ENCODE results near the gene BMPR1B.
"Not testable (repeated sequence)": the region's sequence is repeated elsewhere in the genome, so short reads cannot be mapped to it uniquely, and the experiment has no call there.

Gene BMPR1B

DNA sequence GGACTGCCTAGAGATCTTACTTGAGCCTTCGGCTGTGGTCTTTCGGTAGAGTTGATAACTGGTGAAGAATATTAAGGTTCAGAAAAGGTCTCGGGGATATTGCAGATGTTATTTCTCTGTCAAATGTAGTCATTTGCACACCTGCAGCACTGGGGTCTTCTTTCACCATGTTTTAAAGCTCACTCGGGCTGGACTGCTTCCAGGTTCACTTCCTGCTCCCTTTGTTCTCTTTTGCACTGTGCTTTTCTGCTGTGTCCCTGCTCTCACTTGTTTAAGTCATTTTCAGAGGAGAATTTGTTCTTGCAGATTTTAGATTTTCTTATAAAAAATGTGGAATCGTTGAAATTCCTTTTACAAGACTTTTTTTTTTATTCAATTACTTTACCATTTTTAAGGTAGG is 68.5 kb downstream of the BMPR1B start:
- H3K27me3 ChIP-seq (ENCODE audit: insufficient read depth, poor library complexity, severe bottlenecking), result no peaks in the 10 kb centered on the region
- DNase-seq (ENCODE audit: low spot score) (no peak), ATAC-seq (ENCODE audit: low read depth) (no peak)
- H3K27ac ChIP-seq (ENCODE audit: poor library complexity, severe bottlenecking), result no peak overlapping the region
- H3K4me1 ChIP-seq (ENCODE audit: insufficient read depth, poor library complexity, severe bottlenecking), result peaks cover 37% of the 10 kb centered on the region
- no peaks in the 10 kb centered on the region for H3K36me3 ChIP-seq (ENCODE audit: low read depth)
- no peak overlapping the region for H3K4me3 ChIP-seq (ENCODE audit: severe bottlenecking)
- TF ChIP-seq, protein P1, sequence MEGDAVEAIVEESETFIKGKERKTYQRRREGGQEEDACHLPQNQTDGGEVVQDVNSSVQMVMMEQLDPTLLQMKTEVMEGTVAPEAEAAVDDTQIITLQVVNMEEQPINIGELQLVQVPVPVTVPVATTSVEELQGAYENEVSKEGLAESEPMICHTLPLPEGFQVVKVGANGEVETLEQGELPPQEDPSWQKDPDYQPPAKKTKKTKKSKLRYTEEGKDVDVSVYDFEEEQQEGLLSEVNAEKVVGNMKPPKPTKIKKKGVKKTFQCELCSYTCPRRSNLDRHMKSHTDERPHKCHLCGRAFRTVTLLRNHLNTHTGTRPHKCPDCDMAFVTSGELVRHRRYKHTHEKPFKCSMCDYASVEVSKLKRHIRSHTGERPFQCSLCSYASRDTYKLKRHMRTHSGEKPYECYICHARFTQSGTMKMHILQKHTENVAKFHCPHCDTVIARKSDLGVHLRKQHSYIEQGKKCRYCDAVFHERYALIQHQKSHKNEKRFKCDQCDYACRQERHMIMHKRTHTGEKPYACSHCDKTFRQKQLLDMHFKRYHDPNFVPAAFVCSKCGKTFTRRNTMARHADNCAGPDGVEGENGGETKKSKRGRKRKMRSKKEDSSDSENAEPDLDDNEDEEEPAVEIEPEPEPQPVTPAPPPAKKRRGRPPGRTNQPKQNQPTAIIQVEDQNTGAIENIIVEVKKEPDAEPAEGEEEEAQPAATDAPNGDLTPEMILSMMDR (IDR thresholded peaks at IDR 0.05; ENCODE audit: poor library complexity, severe bottlenecking), result no peak
- H3K9me3 ChIP-seq (ENCODE audit: severe bottlenecking), result no peaks in the 10 kb centered on the region

DNA sequence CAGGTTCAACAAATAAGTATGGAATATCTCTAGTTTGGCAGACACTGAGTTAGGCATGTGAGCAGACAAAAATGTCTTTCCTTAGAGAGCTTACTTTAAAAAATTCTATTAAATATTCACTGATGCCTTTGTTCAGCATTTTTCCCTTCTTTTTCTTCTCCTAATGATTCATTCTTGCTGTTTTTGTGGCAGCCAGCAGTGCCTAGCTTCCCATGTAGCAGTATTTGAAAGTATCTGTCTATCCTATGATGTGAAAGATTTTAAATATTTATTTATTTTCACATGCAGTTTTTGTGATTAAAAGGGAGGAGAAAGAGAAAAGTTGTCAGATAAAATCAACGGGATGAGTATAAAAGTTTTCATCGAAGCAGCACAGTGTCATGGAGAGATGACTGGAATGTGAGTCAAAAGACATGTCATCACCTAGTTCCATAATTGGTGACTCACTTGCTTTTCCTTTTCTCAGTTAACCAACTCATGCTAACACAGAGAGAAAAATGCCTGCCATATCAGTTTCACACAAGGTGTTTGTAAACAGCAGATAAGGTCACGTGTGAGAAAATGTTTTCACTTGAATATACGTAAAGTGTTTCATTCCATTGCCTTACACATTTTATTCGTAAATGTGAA is 69.8 kb downstream of the BMPR1B start:
- Histone ChIP-seq H3K4me1 (ENCODE audit: insufficient read depth, poor library complexity, severe bottlenecking) (peaks cover 37% of the 10 kb centered on the region), H3K36me3 (ENCODE audit: low read depth) (no peaks in the 10 kb centered on the region), H3K4me3 (ENCODE audit: severe bottlenecking) (no peak overlapping the region), H3K27ac (ENCODE audit: poor library complexity, severe bottlenecking) (peak overlapping the region; percentile 49), H3K27me3 (ENCODE audit: insufficient read depth, poor library complexity, severe bottlenecking) (no peaks in the 10 kb centered on the region), H3K9me3 (ENCODE audit: severe bottlenecking) (no peaks in the 10 kb centered on the region)
- TF ChIP-seq, protein P1 (IDR thresholded peaks at IDR 0.05; ENCODE audit: poor library complexity, severe bottlenecking), result no peak
- DNase-seq (ENCODE audit: low spot score), result no peak
- ATAC-seq (ENCODE audit: low read depth), result peak; percentile 97

DNA sequence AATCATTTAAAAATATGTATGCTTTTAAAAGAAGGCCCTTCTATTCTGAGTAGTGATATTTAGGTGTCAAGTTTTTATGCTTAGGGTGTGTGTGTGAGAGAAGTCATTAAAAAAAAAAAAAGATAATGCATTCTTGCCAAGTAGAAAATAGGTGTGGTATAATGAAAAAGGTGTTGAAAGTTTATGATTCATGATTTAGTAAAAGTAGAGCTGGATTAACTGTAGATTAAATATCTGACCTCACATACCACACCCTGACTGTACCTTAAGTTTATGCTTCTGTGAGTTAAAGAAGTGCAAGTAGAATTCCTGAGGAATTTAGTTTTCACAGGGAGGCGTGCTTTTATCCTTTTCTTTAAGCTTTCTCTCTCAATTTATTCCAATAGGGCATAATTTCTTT is 71.1 kb downstream of the BMPR1B start:
- H3K27ac ChIP-seq (ENCODE audit: poor library complexity, severe bottlenecking), result peak overlapping the region; percentile 49
- TF ChIP-seq, protein P1 (IDR thresholded peaks at IDR 0.05; ENCODE audit: poor library complexity, severe bottlenecking), result no peak

DNA sequence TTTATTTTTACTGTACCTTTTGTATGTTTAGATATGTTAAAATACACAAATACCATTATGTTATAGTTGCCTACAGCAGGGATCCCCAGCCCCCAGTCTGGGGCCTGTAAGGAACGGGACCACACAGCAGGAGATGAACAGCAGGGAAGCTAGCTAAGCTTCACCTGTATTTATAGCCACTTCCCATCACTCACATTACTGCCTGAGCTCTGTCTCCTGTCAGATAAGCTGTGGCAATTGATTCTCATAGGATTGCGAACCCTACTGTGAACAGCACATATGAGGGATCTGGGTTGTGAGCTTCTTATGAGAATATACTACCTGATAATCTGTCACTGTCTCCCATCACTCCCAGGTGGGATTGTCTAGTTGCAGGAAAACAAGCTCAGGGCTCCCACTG is 73.9 kb downstream of the BMPR1B start:
- peaks cover 32% of the 10 kb centered on the region for H3K4me1 ChIP-seq (ENCODE audit: insufficient read depth, poor library complexity, severe bottlenecking)
- H3K4me3 ChIP-seq (ENCODE audit: severe bottlenecking), result no peak overlapping the region
- no peak for ATAC-seq (ENCODE audit: low read depth)
- DNase-seq (ENCODE audit: low spot score), result no peak
- no peaks in the 10 kb centered on the region for H3K27me3 ChIP-seq (ENCODE audit: insufficient read depth, poor library complexity, severe bottlenecking)
- H3K27ac ChIP-seq (ENCODE audit: poor library complexity, severe bottlenecking), result no peak overlapping the region
- no peaks in the 10 kb centered on the region for H3K9me3 ChIP-seq (ENCODE audit: severe bottlenecking)
- TF ChIP-seq, protein P1 (IDR thresholded peaks at IDR 0.05; ENCODE audit: poor library complexity, severe bottlenecking), result no peak
- H3K36me3 ChIP-seq (ENCODE audit: low read depth), result no peaks in the 10 kb centered on the region

More for the DNA sequence above, 71.1 kb downstream of the BMPR1B start:
- no peak for DNase-seq (ENCODE audit: low spot score)
- Histone ChIP-seq H3K9me3 (ENCODE audit: severe bottlenecking) (no peaks in the 10 kb centered on the region), H3K27me3 (ENCODE audit: insufficient read depth, poor library complexity, severe bottlenecking) (no peaks in the 10 kb centered on the region), H3K4me3 (ENCODE audit: severe bottlenecking) (no peak overlapping the region), H3K4me1 (ENCODE audit: insufficient read depth, poor library complexity, severe bottlenecking) (peaks cover 37% of the 10 kb centered on the region), H3K36me3 (ENCODE audit: low read depth) (no peaks in the 10 kb centered on the region)
- peak; percentile 62 for ATAC-seq (ENCODE audit: low read depth)

DNA sequence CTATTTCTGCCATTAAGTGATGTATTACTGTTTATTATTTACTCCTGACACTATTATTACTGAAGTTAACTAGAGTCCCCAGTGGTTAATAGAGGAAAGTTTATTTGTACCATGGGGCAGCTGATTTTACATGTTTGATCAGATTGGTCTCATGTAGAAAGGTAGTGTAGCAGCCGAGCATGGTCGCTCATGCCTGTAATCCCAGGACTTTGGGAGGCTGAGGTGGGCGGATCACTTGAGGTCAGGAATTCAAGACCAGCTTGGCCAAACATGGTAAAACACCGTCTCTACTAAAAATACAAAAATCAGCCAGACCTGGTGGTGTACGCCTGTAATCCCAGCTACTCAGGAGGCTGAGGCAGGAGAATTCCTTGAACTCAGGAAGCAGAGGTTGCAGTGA is 74.6 kb downstream of the BMPR1B start:
- DNase-seq (ENCODE audit: low spot score); H3K9me3 ChIP-seq (ENCODE audit: severe bottlenecking); H3K36me3 ChIP-seq (ENCODE audit: low read depth); ATAC-seq (ENCODE audit: low read depth); H3K27ac ChIP-seq (ENCODE audit: poor library complexity, severe bottlenecking); H3K4me3 ChIP-seq (ENCODE audit: severe bottlenecking); H3K27me3 ChIP-seq (ENCODE audit: insufficient read depth, poor library complexity, severe bottlenecking): not testable (repeated sequence)
- H3K4me1 ChIP-seq (ENCODE audit: insufficient read depth, poor library complexity, severe bottlenecking), result peaks cover 25% of the 10 kb centered on the region
